OCI-LY7 (cell line): ENCODE results near the gene SMAP2.

Source experiments
- CTCF ChIP-seq: fragments of 200-600 bp; sonication (generic); conservative IDR thresholded peaks from 2 replicates; pipeline ENCODE4 v1.5.1; 2014; ENCODE audit warnings: mild to moderate bottlenecking, antibody characterized with exemption, low read length, moderate library complexity, mixed read lengths
- EZH2phosphoT487 ChIP-seq: fragments of 200-600 bp; sonication (generic); IDR thresholded peaks from 2 replicates; pipeline ENCODE4 v1.6.1; 2018; ENCODE audit warnings: low read depth, borderline replicate concordance, mild to moderate bottlenecking, mixed run types, antibody characterized with exemption, low read length, moderate library complexity, mixed read lengths

DNA sequence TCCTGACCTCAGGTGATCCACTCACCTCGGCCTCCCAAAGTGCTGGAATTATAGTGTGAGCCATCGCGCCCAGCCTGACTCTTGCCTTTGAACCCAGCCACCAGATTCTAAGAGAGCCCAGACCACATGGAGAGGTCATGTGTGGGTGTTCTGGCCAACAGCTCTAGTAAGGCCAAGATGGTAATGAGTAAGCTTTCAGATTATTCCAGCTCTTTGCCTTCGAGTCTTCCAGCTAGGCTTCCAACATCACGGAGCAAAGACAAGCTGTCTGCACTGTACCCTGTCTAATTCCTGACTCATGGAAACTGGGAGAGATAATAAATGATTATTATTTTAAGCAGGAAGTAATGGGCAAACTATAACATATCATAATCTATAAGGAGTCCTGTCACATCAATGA, 61.9 kb downstream of the SMAP2 start:
- TF ChIP-seq CTCF (no peak), EZH2phosphoT487 (no peak)
